Liver (tissue), 9 donors: Measurements from ENCODE around the gene FITM2. TPM values are rescaled to one million over a fixed set of nuclear protein-coding genes. Genes with fewer than 3 reads are reported as not detected.

Source experiments
- DNase-seq: peaks from one replicate; pipeline ENCODE4 v3.0.0-alpha.2; 2017; ENCODE audit warnings: low spot score
- H3K27ac ChIP-seq, 2 donors: one replicate each; pipeline ENCODE4 v1.7.0; 2013; ENCODE audit warnings: inconsistent platforms in 2 of 2, low read length in 2 of 2, control low read depth in 1 of 2, low read depth in 1 of 2, mild to moderate bottlenecking in 1 of 2
- H3K27me3 ChIP-seq, 4 donors: one replicate each; pipeline versions ENCODE4 v1.6.1 to v1.7.0; 2013; ENCODE audit warnings: low read length in 3 of 4, inconsistent platforms in 1 of 4, mild to moderate bottlenecking in 1 of 4, moderate library complexity in 1 of 4; ENCODE audit not compliant: control insufficient read depth in 4 of 4, insufficient read depth in 4 of 4
- H3K36me3 ChIP-seq, 4 donors: one replicate each; pipeline versions ENCODE4 v1.6.1 to v1.7.0; 2013; ENCODE audit warnings: low read length in 3 of 4, mild to moderate bottlenecking in 3 of 4, low read depth in 1 of 4, moderate library complexity in 1 of 4; ENCODE audit not compliant: control insufficient read depth in 4 of 4, insufficient read depth in 3 of 4
- H3K4me1 ChIP-seq, 4 donors: one replicate each; pipeline versions ENCODE4 v1.6.1 to v1.7.0; 2013; ENCODE audit warnings: low read length in 3 of 4, mild to moderate bottlenecking in 3 of 4, moderate library complexity in 1 of 4; ENCODE audit not compliant: control insufficient read depth in 4 of 4, insufficient read depth in 4 of 4
- H3K4me3 ChIP-seq, 3 donors: one replicate each; pipeline versions ENCODE4 v1.6.1 to v1.7.0; 2013; ENCODE audit warnings: low read length in 3 of 3, control low read depth in 1 of 3, low read depth in 1 of 3, mild to moderate bottlenecking in 1 of 3
- H3K9ac ChIP-seq, 2 donors: one replicate each; pipeline ENCODE4 v1.7.0; 2013; ENCODE audit warnings: low read length in 2 of 2, mild to moderate bottlenecking in 2 of 2, moderate library complexity in 2 of 2, control low read depth in 1 of 2, low read depth in 1 of 2
- H3K9me3 ChIP-seq, 4 donors: one replicate each; pipeline versions ENCODE4 v1.6.1 to v1.7.0; 2013; ENCODE audit warnings: low read length in 3 of 4; ENCODE audit not compliant: control insufficient read depth in 4 of 4
- ATF3 ChIP-seq: IDR thresholded peaks from 2 replicates; pipeline ENCODE4 v1.6.1; 2016; ENCODE audit warnings: antibody characterized with exemption
- CTCF ChIP-seq: fragments of 150-350 bp; IDR thresholded peaks from 2 replicates; pipeline ENCODE4 v1.5.1; 2017; ENCODE audit warnings: improper control_type of control experiment, low read depth, low read length; ENCODE audit not compliant: missing input control
- EGR1 ChIP-seq, 2 donors: IDR thresholded peaks; 2 replicates each; pipeline ENCODE4 v1.6.1; 2016 to 2018; ENCODE audit warnings: antibody characterized with exemption in 2 of 2, low read depth in 2 of 2
- FOXA1 ChIP-seq: IDR thresholded peaks from 2 replicates; pipeline ENCODE4 v1.6.1; 2016; ENCODE audit warnings: antibody characterized with exemption
- FOXA2 ChIP-seq: IDR thresholded peaks from 2 replicates; pipeline ENCODE4 v1.6.1; 2016; ENCODE audit warnings: antibody characterized with exemption
- GABPA ChIP-seq, 2 donors: IDR thresholded peaks in 1 of 2; conservative IDR thresholded peaks in 1 of 2; 2 replicates each; pipeline ENCODE4 v1.6.1; 2016; ENCODE audit warnings: antibody characterized with exemption in 2 of 2, mild to moderate bottlenecking in 1 of 2, moderate library complexity in 1 of 2
- HNF4A ChIP-seq, 2 donors: conservative IDR thresholded peaks; 2 replicates each; pipeline ENCODE4 v1.6.1; 2016; ENCODE audit warnings: antibody characterized with exemption in 2 of 2, mild to moderate bottlenecking in 2 of 2
- JUND ChIP-seq, 2 donors: IDR thresholded peaks; 2 replicates each; pipeline ENCODE4 v1.6.1; 2016; ENCODE audit warnings: antibody characterized with exemption in 2 of 2
- MAX ChIP-seq: IDR thresholded peaks from 2 replicates; pipeline ENCODE4 v1.6.1; 2016; ENCODE audit warnings: antibody characterized with exemption
- RAD21 ChIP-seq, 2 donors: IDR thresholded peaks; 2 replicates each; pipeline ENCODE4 v1.6.1; 2016; ENCODE audit warnings: antibody characterized with exemption in 2 of 2, mild to moderate bottlenecking in 2 of 2
- REST ChIP-seq: IDR thresholded peaks from 2 replicates; pipeline ENCODE4 v1.6.1; 2016; ENCODE audit warnings: antibody characterized with exemption, mild to moderate bottlenecking
- RXRA ChIP-seq, 2 donors: IDR thresholded peaks; 2 replicates each; pipeline ENCODE4 v1.6.1; 2017 to 2018; ENCODE audit warnings: antibody characterized with exemption in 2 of 2, mild to moderate bottlenecking in 1 of 2
- SP1 ChIP-seq: IDR thresholded peaks from 2 replicates; pipeline ENCODE4 v1.6.1; 2018; ENCODE audit warnings: antibody characterized with exemption, mild to moderate bottlenecking
- TAF1 ChIP-seq: conservative IDR thresholded peaks from 2 replicates; pipeline ENCODE4 v1.6.1; 2016; ENCODE audit warnings: antibody characterized with exemption, mild to moderate bottlenecking
- YY1 ChIP-seq: IDR thresholded peaks from 2 replicates; pipeline ENCODE4 v1.6.1; 2016; ENCODE audit warnings: antibody characterized with exemption, mild to moderate bottlenecking
- ZBTB33 ChIP-seq: IDR thresholded peaks from 2 replicates; pipeline ENCODE4 v1.6.1; 2016; ENCODE audit warnings: antibody characterized with exemption
- WGBS: extraction: QIAGEN DNeasy Blood & Tissue Kit; methylation state at CpG from one replicate; pipeline ENCODE4 v1.1.7; 2013; 5-methylcytosine and 5-hydroxymethylcytosine counted together
- polyA plus RNA-seq, 2 donors: library from polyadenylated mRNA; stranded (reverse) in 1 of 2; unstranded in 1 of 2; fragments of 200-250 nt in 1 of 2; fragments of >200 nt in 1 of 2; fragmentation: Nextera tagmentation in 1 of 2; extraction: Ambion mirVana in 1 of 2; gene quantifications; one replicate each; pipeline versions ENCODE4 v1.2.1 to v1.2.3, GENCODE V29; 2013 to 2015
- total RNA-seq, 2 donors: library from RNA; depleted of rRNA; stranded (reverse); fragments of >200 nt; gene quantifications; one replicate each; pipeline ENCODE4 v1.2.3, GENCODE V29; 2014
- donor health status: healthy.
- donor health status: healthy.
- donor health status: healthy.
- donor health status: healthy.
- donor health status: healthy.

The FITM2 gene
- total and polyA plus RNA-seq, 4 donors = 3.3 to 9.9 (median 3.9) TPM

- Histone ChIP-seq H3K27ac (no peak overlapping the region), H3K4me3 (no peak overlapping the region), H3K9me3 (no peaks in the 10 kb centered on the region), H3K36me3 (no peaks in the 10 kb centered on the region), H3K9ac (no peak overlapping the region), H3K4me1 (no peaks in the 10 kb centered on the region), H3K27me3 (no peaks in the 10 kb centered on the region)
- DNase-seq = no peak
- WGBS = 96% methylated on average over 3 of the region's 3 CpGs
- TF ChIP-seq HNF4A (conservative IDR thresholded peaks at IDR 0.05) (no peak), JUND (IDR thresholded peaks at IDR 0.05) (no peak), FOXA1 (no peak), GABPA (IDR thresholded peaks at IDR 0.05 in 1 of 2, conservative IDR thresholded peaks at IDR 0.05 in 1 of 2) (no peak), REST (no peak), SP1 (no peak), TAF1 (no peak), CTCF (no peak), ZBTB33 (no peak), RXRA (IDR thresholded peaks at IDR 0.05) (no peak), MAX (no peak), EGR1 (IDR thresholded peaks at IDR 0.05; ENCODE audit: low read depth in 2 of 2) (no peak), YY1 (no peak), FOXA2 (no peak)
Observed at GRCh38 chr20:44288252-44288651, 22.8 kb downstream of the FITM2 start.

GRCh38 chr20:44287272-44288097, 23.5 kb downstream of the FITM2 start:
- no peak overlapping the region for H3K9ac ChIP-seq
- WGBS = 72% methylated on average over 5 of the region's 5 CpGs
- no peak for DNase-seq
- no peaks in the 10 kb centered on the region for H3K36me3 ChIP-seq
- no peak overlapping the region for H3K27ac ChIP-seq
- H3K4me1 ChIP-seq = no peaks in the 10 kb centered on the region
- H3K4me3 ChIP-seq = no peak overlapping the region
- no peaks in the 10 kb centered on the region for H3K9me3 ChIP-seq
- H3K27me3 ChIP-seq = no peaks in the 10 kb centered on the region
- no peak for TF ChIP-seq GABPA (IDR thresholded peaks at IDR 0.05 in 1 of 2, conservative IDR thresholded peaks at IDR 0.05 in 1 of 2)
- no peak for TF ChIP-seq REST
- no peak for TF ChIP-seq ZBTB33
- TF ChIP-seq JUND (IDR thresholded peaks at IDR 0.05) = no peak
- no peak for TF ChIP-seq RXRA (IDR thresholded peaks at IDR 0.05)
- TF ChIP-seq ATF3 = no peak
- no peak for TF ChIP-seq YY1
- no peak for TF ChIP-seq FOXA2
- TF ChIP-seq TAF1 = no peak
- TF ChIP-seq MAX = no peak
- TF ChIP-seq RAD21 (IDR thresholded peaks at IDR 0.05) = no peak
